ENCODE measurements around the gene CAMK2N1. TPM values are rescaled to one million over a fixed set of nuclear protein-coding genes. Genes with fewer than 3 reads are reported as not detected.

CAMK2N1 gene
- total RNA-seq, 1 experiment from 2014 or later, result 4.4 TPM

DNA sequence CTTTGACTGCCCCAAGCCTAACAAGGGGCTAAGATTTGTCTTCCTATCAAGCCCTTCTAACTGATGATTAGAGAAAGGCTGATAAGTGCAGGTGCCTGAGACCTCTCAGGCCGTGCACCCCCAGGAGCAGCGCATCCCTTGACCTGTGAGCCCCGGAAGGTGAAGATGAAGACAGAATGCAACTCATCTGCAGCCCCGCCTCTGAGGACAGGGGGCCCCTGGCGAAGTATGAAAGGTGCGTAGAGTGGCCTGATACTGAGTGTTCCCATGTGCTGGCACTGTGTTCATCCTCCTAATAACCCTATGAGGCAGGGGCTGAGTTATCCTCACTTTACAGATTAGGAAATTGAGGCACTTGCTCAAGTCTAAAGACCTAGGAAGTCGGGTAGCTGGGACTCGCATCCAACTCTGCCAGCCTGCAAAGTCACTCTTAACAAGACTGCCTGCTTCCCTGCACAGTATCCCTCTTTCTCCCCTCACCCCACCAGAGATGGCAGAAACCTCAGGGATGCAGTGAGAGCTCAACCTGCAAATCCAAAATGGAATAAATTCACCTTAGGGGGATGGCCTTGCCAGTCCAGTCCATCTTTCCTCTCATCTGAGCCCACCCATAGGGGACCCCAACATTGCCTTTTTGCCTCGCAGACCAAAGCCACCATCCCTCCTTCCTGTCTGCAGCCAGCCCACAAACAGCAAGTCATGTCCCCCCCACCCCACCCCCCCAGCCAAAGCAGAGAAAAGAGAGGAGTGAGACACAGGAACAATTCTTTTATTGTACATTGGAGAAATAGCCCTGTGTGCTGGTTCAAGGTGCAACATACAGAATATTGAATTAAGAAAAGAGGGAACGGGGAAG, 4.1 kb downstream of the CAMK2N1 start:
- CTCF ChIA-PET, result interaction anchor here (0.6 kb wide), 1 partner anchor 294 kb away, joined by 3 read pairs; no protein-coding TSS in a partner anchor

DNA sequence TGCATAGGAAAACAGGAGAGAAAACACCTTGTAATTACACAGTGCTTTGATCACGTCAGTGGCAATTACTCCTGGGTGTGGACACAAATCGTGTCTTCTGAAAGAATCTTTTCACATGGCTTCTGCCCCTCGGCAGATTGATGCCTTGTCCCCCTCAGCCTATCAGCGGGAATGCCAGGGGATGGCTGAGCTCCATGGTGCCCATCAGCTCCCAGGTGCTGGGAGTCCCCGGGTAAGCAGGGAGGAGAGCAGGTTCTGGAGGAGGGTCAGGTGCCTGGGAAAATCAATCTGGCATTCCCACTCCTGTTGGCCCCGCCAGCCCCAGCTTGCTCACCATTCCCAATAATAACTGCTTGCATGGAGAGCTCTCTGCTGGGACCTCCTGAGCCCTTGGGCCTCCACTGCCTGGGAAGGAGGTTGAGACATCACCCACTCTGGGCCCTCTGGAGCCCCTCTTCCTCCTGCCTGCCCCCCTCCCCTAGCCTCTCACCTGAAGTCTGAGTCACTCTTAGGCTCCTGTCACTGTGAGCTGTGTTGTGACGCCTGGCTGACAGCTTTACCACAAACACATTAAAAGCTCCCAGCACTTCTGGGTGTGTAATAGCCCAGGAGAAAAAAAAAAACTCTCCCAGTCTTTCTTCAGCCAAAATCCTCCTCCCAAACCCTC, 4.9 kb downstream of the CAMK2N1 start:
- Histone ChIP-seq H3K27ac (ENCODE audit: low read length) (no peak overlapping the region), H3K9me3 (ENCODE audit: control insufficient read depth, insufficient read depth, low read depth, low read length) (no peaks in the 10 kb centered on the region), H3K36me3 (ENCODE audit: control insufficient read depth, insufficient read depth, low read length) (peaks cover 2% of the 10 kb centered on the region; the same call in 1 of the 2 replicates), H3K4me3 (ENCODE audit: low read depth in 2 of 2, low read length in 2 of 2) (no peak overlapping the region), H3K4me1 (ENCODE audit: control insufficient read depth, insufficient read depth, low read length) (peaks cover 18% of the 10 kb centered on the region), H3K27me3 (ENCODE audit: control insufficient read depth, insufficient read depth, low read length) (peaks cover 4% of the 10 kb centered on the region; the same call in 1 of the 2 replicates)
- DNase-seq (ENCODE audit: low read depth, low spot score), result no peak
- TF ChIP-seq POLR2AphosphoS5 (IDR thresholded peaks at IDR 0.05; ENCODE audit: low read depth, low read length), result no peak
- TF ChIP-seq, protein P1, sequence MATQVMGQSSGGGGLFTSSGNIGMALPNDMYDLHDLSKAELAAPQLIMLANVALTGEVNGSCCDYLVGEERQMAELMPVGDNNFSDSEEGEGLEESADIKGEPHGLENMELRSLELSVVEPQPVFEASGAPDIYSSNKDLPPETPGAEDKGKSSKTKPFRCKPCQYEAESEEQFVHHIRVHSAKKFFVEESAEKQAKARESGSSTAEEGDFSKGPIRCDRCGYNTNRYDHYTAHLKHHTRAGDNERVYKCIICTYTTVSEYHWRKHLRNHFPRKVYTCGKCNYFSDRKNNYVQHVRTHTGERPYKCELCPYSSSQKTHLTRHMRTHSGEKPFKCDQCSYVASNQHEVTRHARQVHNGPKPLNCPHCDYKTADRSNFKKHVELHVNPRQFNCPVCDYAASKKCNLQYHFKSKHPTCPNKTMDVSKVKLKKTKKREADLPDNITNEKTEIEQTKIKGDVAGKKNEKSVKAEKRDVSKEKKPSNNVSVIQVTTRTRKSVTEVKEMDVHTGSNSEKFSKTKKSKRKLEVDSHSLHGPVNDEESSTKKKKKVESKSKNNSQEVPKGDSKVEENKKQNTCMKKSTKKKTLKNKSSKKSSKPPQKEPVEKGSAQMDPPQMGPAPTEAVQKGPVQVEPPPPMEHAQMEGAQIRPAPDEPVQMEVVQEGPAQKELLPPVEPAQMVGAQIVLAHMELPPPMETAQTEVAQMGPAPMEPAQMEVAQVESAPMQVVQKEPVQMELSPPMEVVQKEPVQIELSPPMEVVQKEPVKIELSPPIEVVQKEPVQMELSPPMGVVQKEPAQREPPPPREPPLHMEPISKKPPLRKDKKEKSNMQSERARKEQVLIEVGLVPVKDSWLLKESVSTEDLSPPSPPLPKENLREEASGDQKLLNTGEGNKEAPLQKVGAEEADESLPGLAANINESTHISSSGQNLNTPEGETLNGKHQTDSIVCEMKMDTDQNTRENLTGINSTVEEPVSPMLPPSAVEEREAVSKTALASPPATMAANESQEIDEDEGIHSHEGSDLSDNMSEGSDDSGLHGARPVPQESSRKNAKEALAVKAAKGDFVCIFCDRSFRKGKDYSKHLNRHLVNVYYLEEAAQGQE (IDR thresholded peaks at IDR 0.05; ENCODE audit: insufficient read depth in 1 of 2, low read depth in 2 of 2, low read length in 1 of 2), result no peak
- TF ChIP-seq CTCF (IDR thresholded peaks at IDR 0.05), result no peak
- TF ChIP-seq TCF7L2 (IDR thresholded peaks at IDR 0.05; ENCODE audit: low read depth, low read length), result no peak
- no peak for TF ChIP-seq SIN3A (IDR thresholded peaks at IDR 0.05; ENCODE audit: borderline replicate concordance, insufficient read depth, low read depth, low read length)
- intact Hi-C loops (cut with micrococcal nuclease; ENCODE audit: unreplicated experiment), result no loop called here
- ChIA-PET CTCF (interaction anchor here (0.6 kb wide), 1 partner anchor 51 kb away, joined by 3 read pairs; no protein-coding TSS in a partner anchor), POLR2A (no interaction called here)
- in situ Hi-C loops (cut with HindIII; ENCODE audit: low pct_unique_long_range_greater_than_20kb, low sequenced_read_pairs), result no loop called here
- no TSS peak for BruUV-seq (replicated peaks)
- no peak for ATAC-seq

More for the DNA sequence above, 4.1 kb downstream of the CAMK2N1 start:
- ATAC-seq (no peak), DNase-seq (ENCODE audit: low read depth, low spot score) (no peak)
- H3K9me3 ChIP-seq (ENCODE audit: control insufficient read depth, insufficient read depth, low read depth, low read length), result no peaks in the 10 kb centered on the region
- H3K27ac ChIP-seq (ENCODE audit: low read length), result no peak overlapping the region
- in situ Hi-C loops (cut with HindIII; ENCODE audit: low pct_unique_long_range_greater_than_20kb, low sequenced_read_pairs), result no loop called here
- TF ChIP-seq POLR2AphosphoS5 (IDR thresholded peaks at IDR 0.05; ENCODE audit: low read depth, low read length) (no peak), TCF7L2 (IDR thresholded peaks at IDR 0.05; ENCODE audit: low read depth, low read length) (no peak), CTCF (IDR thresholded peaks at IDR 0.05) (no peak)
- TF ChIP-seq, protein P1 (IDR thresholded peaks at IDR 0.05; ENCODE audit: insufficient read depth in 1 of 2, low read depth in 2 of 2, low read length in 1 of 2), result no peak
- no TSS peak for BruUV-seq (replicated peaks)
- H3K4me1 ChIP-seq (ENCODE audit: control insufficient read depth, insufficient read depth, low read length), result peaks cover 11% of the 10 kb centered on the region
- intact Hi-C loops (cut with micrococcal nuclease; ENCODE audit: unreplicated experiment), result no loop called here
- peaks cover 5% of the 10 kb centered on the region; the same call in 1 of the 2 replicates for H3K27me3 ChIP-seq (ENCODE audit: control insufficient read depth, insufficient read depth, low read length)
- H3K4me3 ChIP-seq (ENCODE audit: low read depth in 2 of 2, low read length in 2 of 2), result no peak overlapping the region
- peaks cover 2% of the 10 kb centered on the region; the same call in 1 of the 2 replicates for H3K36me3 ChIP-seq (ENCODE audit: control insufficient read depth, insufficient read depth, low read length)
- POLR2A ChIA-PET, result no interaction called here

All from Panc1 (cell line).